DMS 273 (cell line): ENCODE results near the gene PANK4.

Experiments
- DNase-seq: peaks from one replicate; lab custom pipeline; 2025; ENCODE audit not compliant: unreplicated experiment; lab: John Stamatoyannopoulos, UW

Gene PANK4

GRCh38 chr1:2480236-2480985 lies 46.0 kb downstream of the PANK4 start:
- DNase-seq: peak; percentile 62

GRCh38 chr1:2479618-2480017 lies 46.8 kb downstream of the PANK4 start:
- no peak for DNase-seq

GRCh38 chr1:2479186-2479585 lies 47.2 kb downstream of the PANK4 start:
- no peak for DNase-seq

DNA sequence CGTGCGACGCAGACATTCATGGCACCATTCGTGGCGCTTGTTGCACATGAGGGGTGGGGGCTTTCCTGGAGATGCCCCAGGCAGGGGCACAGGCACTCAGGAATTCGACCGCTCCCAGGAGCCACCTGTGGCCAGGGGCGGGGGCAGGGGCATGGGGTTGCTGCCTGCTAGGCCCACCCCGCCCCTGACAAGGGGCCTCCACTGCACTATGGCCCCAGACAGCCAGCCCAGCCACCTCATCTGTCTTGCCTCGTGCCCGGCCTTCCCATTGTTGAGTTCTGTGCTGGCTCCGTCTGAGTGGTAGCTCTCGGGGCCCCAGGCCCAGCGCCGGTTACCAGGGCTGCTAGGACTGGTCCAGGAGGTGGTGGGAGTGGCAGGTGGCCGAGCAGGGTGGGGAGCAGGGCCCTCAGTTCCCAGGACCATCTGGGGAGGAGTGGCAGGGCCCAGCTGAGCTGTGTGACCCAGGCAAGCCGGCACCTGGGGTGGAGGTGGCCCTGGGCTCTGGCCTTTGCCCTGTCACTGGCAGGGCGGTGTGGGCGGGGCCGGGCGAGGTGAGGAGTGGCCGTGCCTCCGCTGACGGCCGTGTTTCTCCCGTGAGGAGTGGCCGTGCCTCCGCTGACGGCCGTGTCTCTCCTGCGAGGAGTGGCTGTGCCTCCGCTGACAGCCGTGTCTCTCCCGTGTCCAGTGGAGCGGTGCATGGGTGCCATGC lies 48.5 kb downstream of the PANK4 start:
- peak; percentile 38 for DNase-seq

GRCh38 chr1:2477309-2477708 lies 49.1 kb downstream of the PANK4 start:
- DNase-seq: no peak

- peak; percentile 55 for DNase-seq
These were observed 50.1 kb downstream of the PANK4 start, which contains the start of gene PLCH2 for GRCh38 chr1:2476061-2476999. PLCH2 (plus strand) TSS chr1:2476289; CDS start chr1:2476589, 300 bp downstream.

DNA sequence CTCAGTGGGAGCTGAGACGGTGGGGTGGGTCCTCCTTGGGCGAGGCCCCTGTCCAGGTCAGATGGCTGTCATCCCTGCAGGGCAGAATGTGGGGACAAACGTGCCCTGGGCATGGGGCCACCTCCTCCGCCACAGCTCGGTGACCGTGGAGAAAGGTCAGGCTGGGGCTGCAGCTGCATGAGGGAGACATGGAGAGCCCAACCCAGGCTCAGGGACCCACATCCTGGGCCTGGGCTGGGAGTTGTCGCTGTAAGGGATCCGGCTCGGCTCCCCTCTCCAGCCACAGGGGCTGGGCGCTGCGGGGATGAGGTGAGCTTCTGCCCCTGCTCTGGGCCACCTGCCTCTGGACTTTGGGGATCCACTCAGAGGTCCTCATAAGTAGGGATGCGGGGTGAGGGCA lies 50.8 kb downstream of the PANK4 start:
- no peak for DNase-seq

GRCh38 chr1:2474933-2475371 lies 51.4 kb downstream of the PANK4 start:
- no peak for DNase-seq

GRCh38 chr1:2474104-2474844 lies 52.1 kb downstream of the PANK4 start:
- DNase-seq: peak; percentile 35

GRCh38 chr1:2473198-2473597 lies 53.2 kb downstream of the PANK4 start:
- no peak for DNase-seq

DNA sequence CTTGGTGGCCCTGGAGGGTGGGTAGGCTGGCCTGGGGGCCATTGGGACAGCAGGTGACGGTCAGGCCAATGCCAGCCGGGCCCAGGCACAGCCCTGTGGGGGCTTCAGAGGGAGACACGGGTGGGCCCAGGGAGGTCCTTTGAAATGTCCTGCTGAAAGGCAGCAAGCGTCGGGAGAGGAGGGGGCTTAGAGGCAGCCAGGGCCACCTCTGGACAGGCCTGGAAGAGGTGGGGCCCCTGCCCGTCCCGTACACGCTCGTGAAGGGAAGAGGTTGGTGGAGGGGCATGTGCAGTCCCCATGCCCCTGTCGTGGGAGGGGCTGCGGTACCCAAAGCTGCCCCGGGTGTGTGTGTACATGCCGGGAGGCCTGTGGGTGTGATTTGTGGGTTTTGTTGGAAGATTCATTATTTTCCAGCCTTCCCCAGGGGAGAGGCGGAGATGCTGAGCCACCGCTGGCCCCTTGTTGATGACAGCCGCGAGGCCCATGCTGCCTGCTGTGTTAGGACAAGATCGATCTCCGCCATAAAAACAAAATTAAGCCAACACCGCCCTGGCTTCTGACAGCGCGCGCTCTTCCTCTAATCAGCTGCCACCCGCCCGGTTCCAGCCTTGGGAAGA lies 53.7 kb downstream of the PANK4 start:
- no peak for DNase-seq

- peak; percentile 68 for DNase-seq
These were observed 54.3 kb downstream of the PANK4 start for GRCh38 chr1:2472109-2472508.

- DNase-seq: peak; percentile 59
These were observed 54.8 kb downstream of the PANK4 start for GRCh38 chr1:2471587-2472001.

DNA sequence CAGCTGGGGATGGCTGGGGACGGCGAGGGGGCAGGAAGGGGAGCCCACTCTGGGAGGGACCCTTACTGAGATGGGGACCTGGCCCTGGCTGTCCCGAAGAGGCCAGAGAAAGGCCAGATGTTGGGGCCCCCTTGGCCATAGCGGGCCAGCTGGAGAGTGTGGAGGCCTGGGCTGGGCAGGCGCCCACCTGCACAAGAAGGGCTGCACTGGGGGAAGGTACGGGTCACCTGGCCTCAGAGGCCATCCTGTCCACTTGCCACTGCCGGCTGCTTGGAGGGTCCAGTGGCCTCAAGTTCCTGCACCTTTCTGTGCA lies 55.3 kb downstream of the PANK4 start:
- no peak for DNase-seq

DNA sequence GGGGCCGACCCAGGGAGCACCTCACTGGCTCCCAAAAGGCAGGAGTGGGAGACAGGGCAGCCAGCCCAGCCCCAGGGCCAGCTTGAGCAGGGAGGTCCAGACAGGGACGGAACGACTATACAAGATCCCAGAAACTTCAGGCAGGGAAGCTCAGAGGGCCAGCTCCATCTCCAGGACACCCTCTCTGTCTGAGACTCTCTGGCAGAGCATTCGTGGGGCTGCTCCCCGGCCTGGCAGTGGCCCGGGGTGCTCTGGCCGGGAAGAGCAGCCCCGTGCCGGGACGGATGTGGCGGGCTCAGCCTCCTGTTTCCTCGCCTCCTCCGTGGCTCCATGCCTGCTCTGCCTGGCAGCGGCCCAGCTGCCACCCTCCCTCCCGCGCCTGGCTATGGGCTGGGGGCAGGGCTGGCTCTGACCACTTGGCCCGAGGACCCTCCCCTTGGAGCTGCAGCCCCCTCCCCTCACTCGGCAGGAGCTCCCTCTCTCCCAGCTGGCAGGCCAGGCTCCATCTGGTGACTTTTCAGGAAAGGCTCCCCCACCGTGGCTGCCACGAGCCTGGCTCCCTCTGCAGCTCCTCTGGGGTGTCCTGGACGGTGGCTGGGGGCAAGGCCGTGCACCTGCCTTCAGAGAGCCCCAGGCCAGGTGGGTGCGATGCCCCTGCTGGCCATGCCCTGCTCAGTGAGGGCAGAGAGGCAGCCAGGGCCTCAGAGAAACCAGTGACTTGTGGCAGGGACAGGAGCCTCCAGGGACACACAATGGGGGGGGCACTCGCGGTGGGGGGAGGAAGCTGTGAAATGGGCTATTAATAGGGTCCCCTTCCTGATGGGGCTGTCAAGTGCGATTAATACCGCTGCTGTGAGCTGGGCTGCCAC lies 55.9 kb downstream of the PANK4 start:
- peak; percentile 93 for DNase-seq

DNA sequence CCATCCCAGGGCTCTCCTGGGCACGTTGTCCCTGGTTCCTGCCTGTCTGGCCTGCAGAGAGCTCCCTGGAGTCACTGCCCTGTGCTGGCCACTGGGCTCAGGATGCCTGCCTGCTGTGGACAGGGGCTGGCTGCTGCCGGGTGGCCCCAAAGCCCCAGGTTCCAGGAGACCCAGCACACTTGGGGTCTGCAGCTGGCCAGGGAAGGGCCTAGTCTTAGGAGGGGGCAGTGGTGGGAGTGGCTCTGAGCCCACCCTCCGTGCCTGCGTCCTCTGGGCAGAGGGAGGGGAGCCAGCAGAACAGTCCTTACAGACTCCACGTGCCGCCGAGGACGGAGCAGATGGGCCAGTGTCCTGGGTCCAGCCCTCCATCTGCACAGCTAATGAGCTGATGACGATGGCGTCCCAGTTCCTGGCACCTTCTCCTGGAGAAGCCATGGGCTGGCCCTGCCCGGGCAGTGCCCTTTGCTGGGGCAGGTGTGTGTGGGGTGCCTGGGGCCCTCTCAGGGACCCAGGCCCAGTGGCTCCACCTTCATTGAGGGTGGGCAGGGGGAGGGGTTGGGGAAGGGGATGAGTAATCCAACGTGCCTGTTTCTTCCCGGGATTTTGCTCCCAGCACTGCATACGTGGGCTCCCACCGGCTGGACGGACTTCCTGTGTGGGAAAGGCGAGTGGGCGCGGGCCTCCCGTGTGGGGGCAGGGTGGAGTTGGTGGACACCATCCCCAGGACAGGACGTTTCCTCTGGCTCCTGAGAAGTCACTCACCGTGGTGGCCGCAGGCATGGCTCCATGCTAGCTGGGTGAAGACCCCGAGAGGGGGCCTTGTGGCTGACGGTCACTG lies 57.1 kb downstream of the PANK4 start:
- peak; percentile 73 for DNase-seq

- peak; percentile 39 for DNase-seq
These were observed 57.9 kb downstream of the PANK4 start for GRCh38 chr1:2468540-2468939.

DNA sequence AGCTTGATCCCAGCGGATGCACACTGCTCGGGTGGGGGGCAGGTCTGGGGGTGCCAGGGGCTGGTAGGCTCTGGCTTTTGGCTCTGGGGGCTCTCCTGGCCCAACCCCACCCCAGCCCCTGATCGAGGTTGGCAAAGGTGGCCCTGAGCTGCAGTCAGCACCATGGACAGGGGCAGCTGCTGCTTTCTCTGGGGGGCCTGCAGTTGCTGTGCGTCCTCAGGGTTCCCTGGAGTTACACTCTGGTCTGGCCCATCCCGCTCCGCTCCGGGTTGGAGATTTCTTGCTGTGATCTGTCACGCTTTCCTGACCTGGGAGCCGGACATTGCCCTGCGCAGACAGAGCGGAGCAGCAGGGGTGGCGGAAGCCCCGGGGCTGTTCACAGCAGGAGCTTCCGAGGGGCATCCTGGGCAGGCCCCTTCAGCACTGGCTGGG lies 58.3 kb downstream of the PANK4 start:
- peak; percentile 66 for DNase-seq
